Heart left ventricle (tissue), 16 donors: Measurements from ENCODE around the gene KCNMB2. TPM values are rescaled to one million over a fixed set of nuclear protein-coding genes. Genes with fewer than 3 reads are reported as not detected.
A peak's percentile ranks its signal among the peaks of the same experiment; 100 is the strongest.

Experiments used
- ATAC-seq, 4 donors: fragments of 200-7000 bp; cut with Tn5 transposase; one replicate each; pipeline ENCODE4 v1.9.1; 2020 to 2022; ENCODE audit warnings: moderate library complexity in 4 of 4, mild to moderate bottlenecking in 3 of 4, moderate number of reproducible peaks in 1 of 4
- DNase-seq, 5 donors: peaks; one replicate each; pipeline ENCODE4 v3.0.0-alpha.2; 2020
- H3K27ac ChIP-seq, 12 donors: fragments of 200-600 bp; sonication (generic) in 4 of 12; one replicate each; pipeline versions ENCODE4 v1.5.0 to v1.8.0; 2016 to 2022; ENCODE audit warnings: mild to moderate bottlenecking in 2 of 12
- H3K27me3 ChIP-seq, 9 donors: fragments of 200-600 bp; sonication (generic) in 2 of 9; one replicate each; pipeline versions ENCODE4 v1.5.1 to v1.8.0; 2016 to 2022; ENCODE audit warnings: mild to moderate bottlenecking in 3 of 9
- H3K36me3 ChIP-seq, 9 donors: fragments of 200-600 bp; sonication (generic) in 2 of 9; one replicate each; pipeline versions ENCODE4 v1.5.0 to v1.8.0; 2018 to 2022; ENCODE audit warnings: mild to moderate bottlenecking in 2 of 9
- H3K4me1 ChIP-seq, 12 donors: fragments of 200-600 bp; sonication (generic) in 4 of 12; one replicate each; pipeline versions ENCODE4 v1.5.0 to v1.8.0; 2016 to 2022; ENCODE audit warnings: mild to moderate bottlenecking in 3 of 12
- H3K4me3 ChIP-seq, 12 donors: fragments of 200-600 bp; sonication (generic) in 4 of 12; one replicate each; pipeline versions ENCODE4 v1.5.0 to v1.8.0; 2017 to 2022; ENCODE audit warnings: mild to moderate bottlenecking in 9 of 12, moderate library complexity in 4 of 12
- H3K9me3 ChIP-seq, 12 donors: fragments of 200-600 bp; sonication (generic) in 4 of 12; one replicate each; pipeline versions ENCODE4 v1.5.0 to v1.8.0; 2016 to 2022; ENCODE audit warnings: mild to moderate bottlenecking in 1 of 12
- CTCF ChIP-seq, 12 donors: fragments of 200-600 bp; sonication (generic) in 4 of 12; IDR thresholded peaks; one replicate each; pipeline versions ENCODE4 v1.5.0 to v1.8.0; 2018 to 2022; ENCODE audit warnings: antibody characterized with exemption in 12 of 12, mild to moderate bottlenecking in 5 of 12
- POLR2A ChIP-seq, 2 donors: fragments of 450-650 bp; IDR thresholded peaks; one replicate each; pipeline ENCODE4 v1.6.1; 2017; ENCODE audit warnings: antibody characterized with exemption in 2 of 2, mild to moderate bottlenecking in 2 of 2, moderate library complexity in 2 of 2
- WGBS, 4 donors: extraction: QIAGEN DNeasy Blood & Tissue Kit in 2 of 4; methylation state at CpG; one replicate each; pipeline versions ENCODE4 v1.1.5 to v1.1.7; 2013 to 2018; 5-methylcytosine and 5-hydroxymethylcytosine counted together
- intact Hi-C, 10 donors: fragments of 100-400 bp; cut with DNase I; formaldehyde crosslinking; loops; one replicate each; pipeline versions ENCODE4 v1.11.1 to v1.14.2; 2022
- polyA plus RNA-seq, 2 donors: library from polyadenylated mRNA; stranded (reverse); fragments of 200-250 nt; gene quantifications; one replicate each; pipeline ENCODE4 v1.2.3, GENCODE V29; 2013
- total RNA-seq, 9 donors: library from RNA; depleted of rRNA in 2 of 9; stranded (reverse); fragments of >200 nt in 2 of 9; fragmentation: NEBNext Ultra II Directional in 3 of 9; extraction: Animal tissue kit (Norgen Biotek cat#: 25700) in 3 of 9; gene quantifications; one replicate each; pipeline versions ENCODE4 v1.1.0 to v1.2.4, GENCODE V29; 2016 to 2023
- donor health status: ischemic (EF 13 %, LVEDD 7.1; RV severe dilation, severe dysfunction).
- donor health status: healthy with polysubstance abuse.
- donor health status: DM: no; HTN: yes; CAD: no.
- donor health status: DM: no; HTN: no; CAD: no.
- donor health status: ischemic (EF 25% LVEDD 6.9; RV normal size, moderate dysfunction).
- donor health status: ischemic (EF 25% LVEDD 5.7; RV mildly dilated, moderate dysfunction).
- donor health status: healthy.
- donor health status: DM: yes; HTN: yes; CAD: no.
- donor health status: ischemic (EF 35%, LVEDD 5.7; RV mildly dilated, moderate dysfunction).
- donor health status: nonischemic (EF 11% LVEDD 7.7; RV severe dilation, severe dysfunction).
- donor health status: DM: yes; HTN: yes; CAD: no.
- donor health status: PGD.
- donor health status: ischemic (EF 29% LVEDD 5.4; RV normal size, mild dysfunction).
- donor health status: nonischemic (EF 23%, LVEDD 6.1; RV moderate dilation, normal function).

The KCNMB2 gene
- total and polyA plus RNA-seq, 11 donors = 0.37 to 5.7 (median 2.0) TPM; not detected in 1

GRCh38 chr3:178823591-178824246, 287.5 kb downstream of the KCNMB2 start:
- peak overlapping the region in 10 of 12 donors; percentile 12 to 74 (median 54) for H3K27ac ChIP-seq
- no peak overlapping the region for H3K4me3 ChIP-seq
- no peaks in the 10 kb centered on the region for H3K27me3 ChIP-seq
- 54 to 58% (median 56%) methylated on average over 5 of the region's 5 CpGs for WGBS, 4 donors
- peak; percentile 62 to 87 (median 70) for ATAC-seq
- intact Hi-C loops = no loop called here
- peak in 2 of 5 donors; percentile 26 to 38 for DNase-seq
- TF ChIP-seq POLR2A (IDR thresholded peaks at IDR 0.05) = no peak
- no peak for TF ChIP-seq CTCF (IDR thresholded peaks at IDR 0.05)
- H3K4me1 ChIP-seq = peaks cover 0 to 25% (median 13%) of the 10 kb centered on the region in 12 donors
- no peaks in the 10 kb centered on the region for H3K36me3 ChIP-seq
- no peaks in the 10 kb centered on the region for H3K9me3 ChIP-seq

- H3K27me3 ChIP-seq = no peaks in the 10 kb centered on the region
- DNase-seq (no peak), ATAC-seq (no peak)
- H3K36me3 ChIP-seq = no peaks in the 10 kb centered on the region
- WGBS, 4 donors = 52 to 76% (median 60%) methylated on average over 4 of the region's 4 CpGs
- no peak overlapping the region for H3K4me3 ChIP-seq
- peaks cover 0 to 15% (median 10%) of the 10 kb centered on the region in 12 donors for H3K4me1 ChIP-seq
- TF ChIP-seq CTCF (IDR thresholded peaks at IDR 0.05) (no peak), POLR2A (IDR thresholded peaks at IDR 0.05) (no peak)
- intact Hi-C loops = no loop called here
- no peaks in the 10 kb centered on the region for H3K9me3 ChIP-seq
- H3K27ac ChIP-seq = peak overlapping the region in 1 of 12 donors; percentile 6
These were observed 290.3 kb downstream of the KCNMB2 start for GRCh38 chr3:178826435-178827123.

- intact Hi-C loops = no loop called here
- DNase-seq (no peak), ATAC-seq (no peak)
- Histone ChIP-seq H3K27me3 (no peaks in the 10 kb centered on the region), H3K4me1 (peaks cover 0 to 15% (median 10%) of the 10 kb centered on the region in 12 donors), H3K36me3 (no peaks in the 10 kb centered on the region), H3K27ac (no peak overlapping the region), H3K4me3 (no peak overlapping the region), H3K9me3 (no peaks in the 10 kb centered on the region)
- TF ChIP-seq POLR2A (IDR thresholded peaks at IDR 0.05) (no peak), CTCF (IDR thresholded peaks at IDR 0.05) (no peak)
These were observed 291.1 kb downstream of the KCNMB2 start for GRCh38 chr3:178827285-178827856.

- no peak for ATAC-seq
- no peak for TF ChIP-seq CTCF (IDR thresholded peaks at IDR 0.05)
- no peak for TF ChIP-seq POLR2A (IDR thresholded peaks at IDR 0.05)
- WGBS, 4 donors = 50 to 77% (median 68%) methylated on average over 1 of the region's 1 CpG
These were observed 297.5 kb downstream of the KCNMB2 start for GRCh38 chr3:178833695-178834094.

More at GRCh38 chr3:178833695-178834094, 297.5 kb downstream of the KCNMB2 start:
- intact Hi-C loops = no loop called here
- Histone ChIP-seq H3K27me3 (no peaks in the 10 kb centered on the region), H3K9me3 (no peaks in the 10 kb centered on the region), H3K4me3 (no peak overlapping the region), H3K4me1 (no peaks in the 10 kb centered on the region), H3K27ac (no peak overlapping the region), H3K36me3 (no peaks in the 10 kb centered on the region)
- DNase-seq = no peak
